Liver (tissue), 9 donors: Measurements from ENCODE around the gene BARX2. TPM values are rescaled to one million over a fixed set of nuclear protein-coding genes. Genes with fewer than 3 reads are reported as not detected.

Experiments used
- DNase-seq: peaks from one replicate; pipeline ENCODE4 v3.0.0-alpha.2; 2017; ENCODE audit warnings: low spot score
- H3K27ac ChIP-seq, 2 donors: one replicate each; pipeline ENCODE4 v1.7.0; 2013; ENCODE audit warnings: inconsistent platforms in 2 of 2, low read length in 2 of 2, control low read depth in 1 of 2, low read depth in 1 of 2, mild to moderate bottlenecking in 1 of 2
- H3K27me3 ChIP-seq, 4 donors: one replicate each; pipeline versions ENCODE4 v1.6.1 to v1.7.0; 2013; ENCODE audit warnings: low read length in 3 of 4, inconsistent platforms in 1 of 4, mild to moderate bottlenecking in 1 of 4, moderate library complexity in 1 of 4; ENCODE audit not compliant: control insufficient read depth in 4 of 4, insufficient read depth in 4 of 4
- H3K36me3 ChIP-seq, 4 donors: one replicate each; pipeline versions ENCODE4 v1.6.1 to v1.7.0; 2013; ENCODE audit warnings: low read length in 3 of 4, mild to moderate bottlenecking in 3 of 4, low read depth in 1 of 4, moderate library complexity in 1 of 4; ENCODE audit not compliant: control insufficient read depth in 4 of 4, insufficient read depth in 3 of 4
- H3K4me1 ChIP-seq, 4 donors: one replicate each; pipeline versions ENCODE4 v1.6.1 to v1.7.0; 2013; ENCODE audit warnings: low read length in 3 of 4, mild to moderate bottlenecking in 3 of 4, moderate library complexity in 1 of 4; ENCODE audit not compliant: control insufficient read depth in 4 of 4, insufficient read depth in 4 of 4
- H3K4me3 ChIP-seq, 3 donors: one replicate each; pipeline versions ENCODE4 v1.6.1 to v1.7.0; 2013; ENCODE audit warnings: low read length in 3 of 3, control low read depth in 1 of 3, low read depth in 1 of 3, mild to moderate bottlenecking in 1 of 3
- H3K9ac ChIP-seq, 2 donors: one replicate each; pipeline ENCODE4 v1.7.0; 2013; ENCODE audit warnings: low read length in 2 of 2, mild to moderate bottlenecking in 2 of 2, moderate library complexity in 2 of 2, control low read depth in 1 of 2, low read depth in 1 of 2
- H3K9me3 ChIP-seq, 4 donors: one replicate each; pipeline versions ENCODE4 v1.6.1 to v1.7.0; 2013; ENCODE audit warnings: low read length in 3 of 4; ENCODE audit not compliant: control insufficient read depth in 4 of 4
- CTCF ChIP-seq: fragments of 150-350 bp; IDR thresholded peaks from 2 replicates; pipeline ENCODE4 v1.5.1; 2017; ENCODE audit warnings: improper control_type of control experiment, low read depth, low read length; ENCODE audit not compliant: missing input control
- EGR1 ChIP-seq, 2 donors: IDR thresholded peaks; 2 replicates each; pipeline ENCODE4 v1.6.1; 2016 to 2018; ENCODE audit warnings: antibody characterized with exemption in 2 of 2, low read depth in 2 of 2
- FOXA1 ChIP-seq: IDR thresholded peaks from 2 replicates; pipeline ENCODE4 v1.6.1; 2016; ENCODE audit warnings: antibody characterized with exemption
- FOXA2 ChIP-seq: IDR thresholded peaks from 2 replicates; pipeline ENCODE4 v1.6.1; 2016; ENCODE audit warnings: antibody characterized with exemption
- GABPA ChIP-seq, 2 donors: IDR thresholded peaks in 1 of 2; conservative IDR thresholded peaks in 1 of 2; 2 replicates each; pipeline ENCODE4 v1.6.1; 2016; ENCODE audit warnings: antibody characterized with exemption in 2 of 2, mild to moderate bottlenecking in 1 of 2, moderate library complexity in 1 of 2
- HNF4A ChIP-seq, 2 donors: conservative IDR thresholded peaks; 2 replicates each; pipeline ENCODE4 v1.6.1; 2016; ENCODE audit warnings: antibody characterized with exemption in 2 of 2, mild to moderate bottlenecking in 2 of 2
- HNF4G ChIP-seq: IDR thresholded peaks from 2 replicates; pipeline ENCODE4 v1.6.1; 2016; ENCODE audit warnings: antibody characterized with exemption
- JUND ChIP-seq, 2 donors: IDR thresholded peaks; 2 replicates each; pipeline ENCODE4 v1.6.1; 2016; ENCODE audit warnings: antibody characterized with exemption in 2 of 2
- MAX ChIP-seq: IDR thresholded peaks from 2 replicates; pipeline ENCODE4 v1.6.1; 2016; ENCODE audit warnings: antibody characterized with exemption
- NR2F2 ChIP-seq: IDR thresholded peaks from 2 replicates; pipeline ENCODE4 v1.6.1; 2016; ENCODE audit warnings: antibody characterized with exemption
- RAD21 ChIP-seq, 2 donors: IDR thresholded peaks; 2 replicates each; pipeline ENCODE4 v1.6.1; 2016; ENCODE audit warnings: antibody characterized with exemption in 2 of 2, mild to moderate bottlenecking in 2 of 2
- REST ChIP-seq: IDR thresholded peaks from 2 replicates; pipeline ENCODE4 v1.6.1; 2016; ENCODE audit warnings: antibody characterized with exemption, mild to moderate bottlenecking
- RXRA ChIP-seq, 2 donors: IDR thresholded peaks; 2 replicates each; pipeline ENCODE4 v1.6.1; 2017 to 2018; ENCODE audit warnings: antibody characterized with exemption in 2 of 2, mild to moderate bottlenecking in 1 of 2
- SP1 ChIP-seq: IDR thresholded peaks from 2 replicates; pipeline ENCODE4 v1.6.1; 2018; ENCODE audit warnings: antibody characterized with exemption, mild to moderate bottlenecking
- TAF1 ChIP-seq: conservative IDR thresholded peaks from 2 replicates; pipeline ENCODE4 v1.6.1; 2016; ENCODE audit warnings: antibody characterized with exemption, mild to moderate bottlenecking
- YY1 ChIP-seq: IDR thresholded peaks from 2 replicates; pipeline ENCODE4 v1.6.1; 2016; ENCODE audit warnings: antibody characterized with exemption, mild to moderate bottlenecking
- ZBTB33 ChIP-seq: IDR thresholded peaks from 2 replicates; pipeline ENCODE4 v1.6.1; 2016; ENCODE audit warnings: antibody characterized with exemption
- WGBS: extraction: QIAGEN DNeasy Blood & Tissue Kit; methylation state at CpG from one replicate; pipeline ENCODE4 v1.1.7; 2013; 5-methylcytosine and 5-hydroxymethylcytosine counted together
- polyA plus RNA-seq, 2 donors: library from polyadenylated mRNA; stranded (reverse) in 1 of 2; unstranded in 1 of 2; fragments of 200-250 nt in 1 of 2; fragments of >200 nt in 1 of 2; fragmentation: Nextera tagmentation in 1 of 2; extraction: Ambion mirVana in 1 of 2; gene quantifications; one replicate each; pipeline versions ENCODE4 v1.2.1 to v1.2.3, GENCODE V29; 2013 to 2015
- total RNA-seq, 2 donors: library from RNA; depleted of rRNA; stranded (reverse); fragments of >200 nt; gene quantifications; one replicate each; pipeline ENCODE4 v1.2.3, GENCODE V29; 2014
- donor health status: healthy.
- donor health status: healthy.
- donor health status: healthy.
- donor health status: healthy.
- donor health status: healthy.

BARX2 gene
- total and polyA plus RNA-seq, 4 donors, result not detected

GRCh38 chr11:129455101-129455500, 79.5 kb downstream of the BARX2 start (continued):
- TF ChIP-seq RAD21 (IDR thresholded peaks at IDR 0.05), result no peak

GRCh38 chr11:129455756-129456655, 80.4 kb downstream of the BARX2 start:
- Histone ChIP-seq H3K36me3 (no peaks in the 10 kb centered on the region), H3K4me3 (no peak overlapping the region), H3K27ac (no peak overlapping the region), H3K9ac (no peak overlapping the region), H3K27me3 (peaks cover 0 to 3% (median 0%) of the 10 kb centered on the region in 4 donors), H3K9me3 (no peaks in the 10 kb centered on the region), H3K4me1 (no peaks in the 10 kb centered on the region)
- no peak for TF ChIP-seq SP1
- no peak for TF ChIP-seq ZBTB33
- no peak for TF ChIP-seq CTCF
- no peak for TF ChIP-seq NR2F2
- no peak for TF ChIP-seq GABPA (IDR thresholded peaks at IDR 0.05 in 1 of 2, conservative IDR thresholded peaks at IDR 0.05 in 1 of 2)
- no peak for TF ChIP-seq RAD21 (IDR thresholded peaks at IDR 0.05)
- WGBS, result 76% methylated on average over 17 of the region's 17 CpGs
- DNase-seq, result no peak

GRCh38 chr11:129457321-129457720, 81.7 kb downstream of the BARX2 start:
- H3K27me3 ChIP-seq, result peaks cover 0 to 3% (median 0%) of the 10 kb centered on the region in 4 donors
- TF ChIP-seq FOXA2 (no peak), NR2F2 (no peak), MAX (no peak), HNF4A (conservative IDR thresholded peaks at IDR 0.05) (no peak), HNF4G (no peak), YY1 (no peak), EGR1 (IDR thresholded peaks at IDR 0.05; ENCODE audit: low read depth in 2 of 2) (no peak), FOXA1 (no peak), RAD21 (IDR thresholded peaks at IDR 0.05) (no peak), SP1 (no peak), JUND (IDR thresholded peaks at IDR 0.05) (no peak), REST (no peak), TAF1 (no peak), RXRA (IDR thresholded peaks at IDR 0.05) (no peak)
- H3K4me3 ChIP-seq, result no peak overlapping the region
- H3K9me3 ChIP-seq, result no peaks in the 10 kb centered on the region
- no peaks in the 10 kb centered on the region for H3K4me1 ChIP-seq
- no peak for DNase-seq
- H3K9ac ChIP-seq, result no peak overlapping the region
- H3K36me3 ChIP-seq, result no peaks in the 10 kb centered on the region
- WGBS, result 45% methylated on average over 6 of the region's 6 CpGs
- no peak overlapping the region for H3K27ac ChIP-seq
